ENCODE results near the gene SETBP1. TPM values are rescaled to one million over a fixed set of nuclear protein-coding genes. Genes with fewer than 3 reads are reported as not detected.

The SETBP1 gene
- total RNA-seq, 1 donor from 2014 or later = 29.4 TPM

DNA sequence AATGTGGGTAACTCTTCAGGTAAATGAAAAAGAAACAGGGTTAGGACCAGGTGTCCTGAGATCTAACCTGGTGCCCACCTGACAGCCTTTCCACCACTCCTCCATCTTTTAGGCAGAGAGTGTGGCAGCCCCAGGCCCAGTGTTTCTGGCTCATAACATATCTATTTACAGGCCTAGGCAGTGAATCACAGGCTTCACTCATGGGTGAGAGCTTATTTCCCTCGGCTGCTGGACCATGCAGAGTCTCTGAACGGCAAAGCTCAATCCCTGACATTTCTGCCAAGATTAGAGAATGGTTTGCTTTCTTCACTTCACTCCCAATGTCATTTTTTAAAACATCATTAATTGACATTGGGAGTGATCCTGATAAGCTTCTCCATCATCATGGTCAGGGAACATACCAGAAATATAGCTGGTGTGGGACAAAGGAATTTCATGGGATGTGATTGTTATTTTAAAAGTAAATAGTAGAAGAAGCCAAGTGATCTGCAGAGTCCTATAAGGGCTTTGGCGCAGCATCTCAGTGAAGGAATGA lies 323.9 kb downstream of the SETBP1 start:
- intact Hi-C loops (cut with micrococcal nuclease) = loop anchor here (5.0 kb wide), 1 partner anchor 43 kb away; no protein-coding TSS in a partner anchor

DNA sequence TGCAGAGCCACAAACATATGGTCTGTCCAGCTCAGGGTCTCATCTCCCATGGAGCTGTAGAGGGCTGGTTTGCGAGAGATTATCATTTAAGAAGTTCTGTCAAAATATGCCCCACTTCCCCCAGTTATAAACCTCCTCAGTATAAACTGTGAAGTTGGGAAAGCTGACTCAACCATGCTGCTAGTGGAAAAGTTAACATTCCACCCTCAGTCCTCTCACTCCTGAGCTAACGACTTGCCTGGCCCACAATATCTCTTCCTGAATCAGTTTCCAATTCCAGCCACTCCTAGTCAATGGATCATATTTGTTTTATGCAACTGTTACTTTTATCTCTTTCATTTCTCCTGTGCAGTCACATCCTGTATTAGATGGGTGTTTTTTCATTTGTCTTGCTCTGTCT lies 326.2 kb downstream of the SETBP1 start:
- intact Hi-C loops (cut with micrococcal nuclease) = loop anchor here (5.0 kb wide), 1 partner anchor 40 kb away; no protein-coding TSS in a partner anchor

DNA sequence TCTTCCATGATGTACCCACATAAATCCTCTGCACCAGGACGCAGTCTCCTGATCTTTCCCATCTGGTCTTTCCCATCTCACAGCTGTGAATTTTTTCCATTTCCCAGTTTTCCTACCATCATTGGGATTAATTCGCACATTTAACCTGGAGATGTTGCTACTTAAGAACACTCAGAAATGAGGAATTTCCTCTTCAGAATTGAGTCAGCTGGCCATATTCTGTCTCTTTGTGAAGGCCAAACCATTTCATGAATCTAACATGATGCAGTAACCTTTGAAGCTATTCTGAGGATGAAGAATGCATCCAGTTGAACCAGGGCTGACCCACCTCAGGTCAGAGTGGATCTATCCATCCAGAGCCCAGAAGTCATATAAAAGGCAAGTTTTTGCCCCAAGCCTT lies 326.8 kb downstream of the SETBP1 start:
- intact Hi-C loops (cut with micrococcal nuclease) = loop anchor here (5.0 kb wide), 1 partner anchor 40 kb away; no protein-coding TSS in a partner anchor

DNA sequence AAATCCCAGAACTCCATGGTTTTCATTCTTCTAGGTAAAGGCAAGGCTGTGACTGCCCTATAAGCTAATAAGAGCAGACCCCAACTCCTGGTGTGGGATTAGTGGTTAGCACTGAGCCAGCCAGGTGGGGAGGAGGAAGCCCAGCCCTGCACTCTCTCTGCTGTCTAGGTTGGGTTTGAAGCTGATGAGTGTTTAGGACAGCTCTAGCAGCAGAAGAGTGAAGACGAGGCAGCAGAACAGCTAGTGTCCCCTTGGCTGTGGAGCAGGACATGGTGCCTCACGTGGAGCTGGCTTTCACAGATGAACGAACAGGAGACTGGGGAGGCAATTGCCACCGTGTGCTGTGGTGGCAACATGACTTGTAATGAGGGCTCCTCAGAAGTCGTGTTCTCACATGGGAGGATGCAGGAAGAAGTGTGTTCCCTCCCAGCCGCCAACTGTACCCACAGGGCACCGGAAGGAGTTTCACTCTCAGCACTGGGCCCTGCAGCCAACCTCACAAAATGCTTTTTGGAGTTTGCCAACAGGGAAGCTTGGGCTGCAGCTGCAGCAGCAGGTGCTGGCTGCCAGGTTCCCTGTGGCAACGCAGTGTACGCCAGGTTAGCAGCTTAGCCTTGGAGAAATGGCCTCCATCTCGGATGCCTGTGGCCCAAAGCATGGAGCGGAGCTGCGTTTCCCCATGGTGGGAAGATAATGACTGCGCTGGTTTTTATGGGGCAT lies 328.2 kb downstream of the SETBP1 start:
- intact Hi-C loops (cut with micrococcal nuclease) = loop anchor here (5.0 kb wide), 1 partner anchor 38 kb away; no protein-coding TSS in a partner anchor

- intact Hi-C loops (cut with micrococcal nuclease) = loop anchor here (5.0 kb wide), 1 partner anchor 38 kb away; no protein-coding TSS in a partner anchor
Measured at GRCh38 chr18:45009756-45010155, 329.1 kb downstream of the SETBP1 start.

DNA sequence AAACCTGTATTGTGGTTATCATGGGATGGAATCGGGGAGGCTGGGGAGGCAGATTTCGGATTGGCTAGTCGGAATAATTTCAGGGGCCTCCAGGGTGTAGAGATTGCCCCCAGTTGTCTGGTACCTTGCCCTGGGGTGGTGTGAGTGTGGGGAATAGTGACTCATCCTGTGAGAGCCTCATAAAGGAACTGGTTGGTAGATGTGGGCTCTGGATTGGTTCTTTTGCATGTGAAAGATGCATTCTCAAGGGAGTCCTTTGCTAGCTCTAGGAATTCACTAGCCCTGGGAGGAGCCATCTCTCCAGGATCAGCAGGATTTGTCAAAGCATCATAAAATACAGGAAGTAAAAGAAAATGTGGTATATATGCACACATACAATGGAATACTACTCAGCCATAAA lies 331.6 kb downstream of the SETBP1 start:
- intact Hi-C loops (cut with micrococcal nuclease) = no loop called here

GRCh38 chr18:45014047-45014501 lies 333.4 kb downstream of the SETBP1 start:
- intact Hi-C loops (cut with micrococcal nuclease) = no loop called here

DNA sequence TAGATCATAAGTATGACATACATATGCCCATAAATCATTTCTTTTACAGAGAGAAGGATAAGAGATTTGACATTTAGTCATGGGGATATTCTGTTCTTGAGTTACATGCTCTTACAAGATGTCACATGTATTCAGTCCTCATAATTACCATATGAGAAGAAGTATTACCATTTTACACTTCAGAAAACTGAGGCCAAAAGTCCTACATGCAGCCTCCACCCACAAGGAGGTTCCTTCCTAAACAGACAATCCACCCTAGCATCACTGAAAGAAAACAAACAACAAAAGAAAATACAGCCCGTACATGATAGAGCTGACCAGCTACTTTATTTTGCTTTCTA lies 335.1 kb downstream of the SETBP1 start:
- intact Hi-C loops (cut with micrococcal nuclease) = no loop called here

- intact Hi-C loops (cut with micrococcal nuclease) = no loop called here
Measured at GRCh38 chr18:45019469-45019868, 338.8 kb downstream of the SETBP1 start.

DNA sequence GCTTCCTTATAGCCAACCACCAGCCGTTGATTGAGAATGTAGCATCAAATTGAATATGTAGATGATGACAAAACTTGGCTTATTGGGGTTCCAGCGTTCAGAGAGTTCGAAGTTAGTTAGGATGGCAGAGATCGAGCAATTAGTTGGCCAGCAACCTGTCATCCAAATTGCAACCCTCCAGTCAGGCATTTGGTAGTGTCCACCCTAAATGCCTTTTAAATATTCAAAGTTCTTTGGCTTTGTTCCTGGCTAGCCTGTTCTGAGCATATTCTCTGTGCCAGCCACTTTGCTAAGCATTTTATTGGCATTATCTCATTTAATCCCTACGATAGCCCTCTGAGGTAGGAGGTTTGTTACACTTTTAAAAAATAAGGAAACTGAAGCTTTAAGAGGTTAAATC lies 342.8 kb downstream of the SETBP1 start:
- intact Hi-C loops (cut with micrococcal nuclease) = no loop called here

DNA sequence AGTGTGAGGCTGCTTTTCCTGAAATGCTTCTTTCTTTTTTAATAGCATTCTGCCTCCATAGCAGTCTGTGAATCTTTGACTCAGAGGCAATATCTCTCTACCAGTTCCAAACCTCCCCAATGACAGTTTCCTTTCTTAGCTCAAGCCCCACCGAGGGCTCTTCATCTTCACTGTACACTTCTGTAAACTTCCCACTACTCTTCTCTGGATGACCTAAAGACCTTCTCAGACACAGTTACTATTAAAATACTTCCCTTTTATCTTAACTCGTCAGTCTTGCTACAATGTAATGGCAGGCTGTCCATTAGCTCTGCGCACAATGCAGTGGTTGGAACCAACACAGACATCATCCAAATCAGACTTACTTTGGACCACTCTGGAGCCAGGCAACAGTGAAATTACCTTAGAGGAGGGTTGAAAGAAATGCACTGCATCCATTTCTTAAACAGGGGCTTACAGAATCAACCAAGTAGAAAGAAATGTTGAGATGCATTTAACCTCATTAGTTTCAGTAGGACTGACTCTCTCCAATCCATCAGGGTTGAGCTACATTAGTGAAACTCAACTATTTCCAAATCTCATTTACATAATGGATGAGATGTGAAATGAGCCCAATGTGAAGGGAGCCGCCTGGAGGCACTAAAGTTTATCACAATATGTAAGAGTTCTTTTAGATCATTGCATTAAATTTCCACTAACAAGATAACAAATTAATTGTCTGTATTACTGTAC lies 343.8 kb downstream of the SETBP1 start:
- intact Hi-C loops (cut with micrococcal nuclease) = loop anchor here (5.0 kb wide), 1 partner anchor 447 kb away; no protein-coding TSS in a partner anchor

- intact Hi-C loops (cut with micrococcal nuclease) = loop anchor here (5.0 kb wide), 1 partner anchor 448 kb away; no protein-coding TSS in a partner anchor
Measured at GRCh38 chr18:45025089-45025450, 344.4 kb downstream of the SETBP1 start.

DNA sequence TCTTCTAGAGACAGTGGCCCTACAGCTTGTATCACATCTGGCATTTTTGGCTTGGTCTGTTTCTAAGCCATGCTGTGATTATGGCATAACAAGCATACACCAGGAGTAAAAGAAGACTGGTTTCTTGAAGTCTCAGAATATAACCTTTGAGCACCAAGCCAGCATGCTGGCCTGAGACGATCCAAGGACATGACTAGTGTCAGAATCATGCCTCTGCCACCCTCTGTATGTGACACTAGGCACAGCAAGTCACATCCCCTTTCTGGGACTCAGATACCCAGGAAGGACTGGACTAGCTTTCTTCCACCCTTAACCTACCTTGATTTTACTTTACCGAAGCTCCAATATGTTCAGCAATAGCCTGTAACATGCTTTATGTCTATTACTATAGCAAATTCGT lies 345.5 kb downstream of the SETBP1 start:
- intact Hi-C loops (cut with micrococcal nuclease) = loop anchor here (5.0 kb wide), 1 partner anchor 449 kb away; no protein-coding TSS in a partner anchor

- intact Hi-C loops (cut with micrococcal nuclease) = no loop called here
Measured at GRCh38 chr18:45034179-45034578, 353.5 kb downstream of the SETBP1 start.

DNA sequence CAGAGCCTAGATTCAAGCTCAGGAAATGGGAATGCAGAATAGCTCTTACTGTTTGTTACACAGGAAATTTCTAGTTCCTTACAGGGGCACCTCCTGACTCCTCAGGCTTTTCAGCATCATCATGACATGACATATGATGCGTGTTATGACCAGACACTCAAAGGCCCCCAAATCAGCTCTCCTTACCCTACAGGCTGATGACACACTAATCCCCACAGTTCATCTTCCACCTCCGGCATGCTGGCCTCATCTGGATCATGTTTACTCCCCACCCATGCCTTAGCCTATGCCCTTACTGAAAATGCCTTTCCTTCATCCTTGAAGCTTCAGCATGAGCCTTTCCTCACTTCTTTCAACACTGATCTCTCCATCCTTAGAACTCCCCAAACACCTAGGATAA lies 356.9 kb downstream of the SETBP1 start:
- intact Hi-C loops (cut with micrococcal nuclease) = no loop called here

GRCh38 chr18:45039376-45039775 lies 358.7 kb downstream of the SETBP1 start:
- intact Hi-C loops (cut with micrococcal nuclease) = no loop called here

DNA sequence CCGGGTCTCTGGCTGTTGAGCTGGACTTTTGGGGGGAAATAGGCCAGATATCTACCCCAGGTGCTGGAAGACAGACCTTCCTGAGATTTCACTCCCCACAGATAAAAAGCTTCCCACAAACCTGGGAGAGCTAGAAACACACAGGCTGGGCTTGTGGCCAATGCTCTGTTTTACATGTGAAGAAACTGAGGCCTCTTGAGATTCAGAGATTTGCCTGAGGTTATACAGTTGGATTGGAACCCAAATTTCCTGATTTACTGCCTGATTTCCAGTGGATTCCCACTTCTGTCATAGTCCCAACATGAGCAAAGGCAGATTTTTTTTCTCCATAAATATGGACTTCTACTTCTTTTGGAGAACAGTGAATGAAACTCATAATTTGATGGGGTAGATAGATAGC lies 360.2 kb downstream of the SETBP1 start:
- intact Hi-C loops (cut with micrococcal nuclease) = no loop called here

DNA sequence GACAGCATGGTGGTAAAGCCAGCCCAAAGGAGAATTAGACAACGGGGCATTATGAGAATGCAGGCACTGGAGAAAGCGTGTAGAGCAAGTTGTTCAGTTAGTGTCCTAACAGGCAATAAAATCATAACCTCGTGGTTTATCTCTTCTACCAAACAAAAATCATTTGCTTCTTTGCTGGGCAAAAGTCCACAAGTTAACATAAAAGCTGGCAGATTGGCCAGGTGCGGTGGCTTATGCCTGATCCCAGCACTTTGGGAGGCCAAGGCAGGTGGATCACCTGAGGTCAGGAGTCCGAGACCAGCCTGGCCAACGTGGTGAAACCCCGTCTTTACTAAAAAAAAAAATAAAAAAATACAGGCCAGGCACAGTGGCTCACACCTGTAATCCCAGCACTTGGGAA lies 364.1 kb downstream of the SETBP1 start:
- intact Hi-C loops (cut with micrococcal nuclease) = loop anchor here (5.0 kb wide), 1 partner anchor 37 kb away; no protein-coding TSS in a partner anchor

- intact Hi-C loops (cut with micrococcal nuclease) = loop anchor here (5.0 kb wide), 1 partner anchor 39 kb away; no protein-coding TSS in a partner anchor
Measured at GRCh38 chr18:45046228-45046627, 365.5 kb downstream of the SETBP1 start.

GRCh38 chr18:45046961-45047360 lies 366.3 kb downstream of the SETBP1 start:
- intact Hi-C loops (cut with micrococcal nuclease) = loop anchor here (5.0 kb wide), 1 partner anchor 40 kb away; no protein-coding TSS in a partner anchor

GRCh38 chr18:45049578-45050319 lies 369.1 kb downstream of the SETBP1 start:
- intact Hi-C loops (cut with micrococcal nuclease) = loop anchor here (5.0 kb wide), 1 partner anchor 42 kb away; no protein-coding TSS in a partner anchor

Data from T-helper 1 cell treated with Interleukin-12 subunit alpha and Interleukin-12 subunit beta and Interleukin-4 antibody, amounts not matched to agents 30 ng/mL and 1 ng/mL, for 36 hours (primary cell).